Astrocyte (in vitro differentiated cells and primary cell): ENCODE results near the gene SECISBP2.

ENCODE experiments used
- EZH2 ChIP-seq: IDR thresholded peaks from 2 replicates; pipeline ENCODE4 v1.6.1; 2012; ENCODE audit warnings: mild to moderate bottlenecking, low read length, inconsistent platforms; ENCODE audit not compliant: insufficient read depth
- TF ChIP-seq, protein P1 (sequence below): IDR thresholded peaks from 2 replicates; pipeline ENCODE4 v1.5.1; 2011; ENCODE audit warnings: low read depth, mild to moderate bottlenecking, inconsistent platforms, low read length, moderate library complexity; ENCODE audit not compliant: insufficient read depth

DNA sequence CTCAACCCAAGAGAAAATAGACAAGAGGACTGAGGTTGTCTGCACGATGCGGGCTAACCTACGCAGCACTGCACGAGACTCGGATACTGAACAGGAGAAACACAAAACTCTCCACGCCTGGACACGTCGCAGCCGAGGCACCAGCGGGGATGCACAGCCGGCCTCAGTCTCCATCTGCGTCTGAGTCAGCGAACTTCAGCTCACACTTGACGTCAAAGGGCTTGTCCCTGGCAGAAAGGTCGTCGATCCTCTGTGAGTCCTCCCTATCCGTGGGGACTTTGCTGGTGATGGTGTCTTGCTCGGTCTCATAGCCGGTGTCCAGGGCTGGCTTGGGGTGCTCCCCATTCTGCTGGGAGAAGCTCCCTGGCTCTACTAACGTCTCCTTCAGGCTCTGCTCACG is 60.2 kb downstream of the SECISBP2 start:
- TF ChIP-seq, protein P1, sequence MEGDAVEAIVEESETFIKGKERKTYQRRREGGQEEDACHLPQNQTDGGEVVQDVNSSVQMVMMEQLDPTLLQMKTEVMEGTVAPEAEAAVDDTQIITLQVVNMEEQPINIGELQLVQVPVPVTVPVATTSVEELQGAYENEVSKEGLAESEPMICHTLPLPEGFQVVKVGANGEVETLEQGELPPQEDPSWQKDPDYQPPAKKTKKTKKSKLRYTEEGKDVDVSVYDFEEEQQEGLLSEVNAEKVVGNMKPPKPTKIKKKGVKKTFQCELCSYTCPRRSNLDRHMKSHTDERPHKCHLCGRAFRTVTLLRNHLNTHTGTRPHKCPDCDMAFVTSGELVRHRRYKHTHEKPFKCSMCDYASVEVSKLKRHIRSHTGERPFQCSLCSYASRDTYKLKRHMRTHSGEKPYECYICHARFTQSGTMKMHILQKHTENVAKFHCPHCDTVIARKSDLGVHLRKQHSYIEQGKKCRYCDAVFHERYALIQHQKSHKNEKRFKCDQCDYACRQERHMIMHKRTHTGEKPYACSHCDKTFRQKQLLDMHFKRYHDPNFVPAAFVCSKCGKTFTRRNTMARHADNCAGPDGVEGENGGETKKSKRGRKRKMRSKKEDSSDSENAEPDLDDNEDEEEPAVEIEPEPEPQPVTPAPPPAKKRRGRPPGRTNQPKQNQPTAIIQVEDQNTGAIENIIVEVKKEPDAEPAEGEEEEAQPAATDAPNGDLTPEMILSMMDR: no peak
- TF ChIP-seq EZH2: no peak
